K562 (cell line): ENCODE measurements around the gene TRERF1. TPM values are rescaled to one million over a fixed set of nuclear protein-coding genes. Genes with fewer than 3 reads are reported as not detected.

ENCODE experiments used
- ATAC-seq: fragments of 200-7000 bp; cut with Tn5 transposase; 3 replicates; pipeline ENCODE4 v1.9.1; 2020; ENCODE audit warnings: moderate library complexity
- BruUV-seq: library from RNA; stranded (reverse); fragments of 400-500 nt; replicated peaks from 2 replicates; lab custom pipeline; 2021; lab: Mats Ljungman, UMichigan
- CTCF ChIA-PET: fragments of 300-600 bp; formaldehyde crosslinking; extraction: SDS; loops from one replicate; lab custom pipeline; 2021; ENCODE audit warnings: low intra/inter-chr PET ratio; lab: Yijun Ruan, JAX
- POLR2A ChIA-PET: fragments of 300-600, 350-650 bp; sonication (Branson Sonifier 250); formaldehyde crosslinking; extraction: SDS; loops from one replicate; lab custom pipeline; 2021; ENCODE audit warnings: antibody characterized with exemption, inconsistent platforms; lab: Yijun Ruan, JAX
- DNase-seq, 4 experiments: peaks; one replicate each; pipeline versions ENCODE4 v3.0.0 to v3.0.0-alpha.2; 2011 to 2018; ENCODE audit warnings: low spot score in 3 of 4, mixed read lengths in 3 of 4; ENCODE audit errors: extremely low read depth in 1 of 4
- FAIRE-seq: peaks from 2 replicates; lab custom pipeline; 2011; peaks lifted over from hg19 to GRCh38; lab: Jason Lieb, UNC
- H2AFZ ChIP-seq: 2 replicates; pipeline ENCODE4 v1.6.0; 2011; ENCODE audit warnings: low read depth, low read length, control low read depth, inconsistent platforms
- H3K27ac ChIP-seq: fragments of 200-600 bp; 3 replicates; pipeline ENCODE4 v1.8.0; 2011; ENCODE audit warnings: low read depth, mild to moderate bottlenecking, control low read depth, inconsistent platforms, low read length, moderate library complexity, mixed read lengths; ENCODE audit errors: extremely low read depth
- H3K27me3 ChIP-seq, 2 experiments: fragments of 300-600 bp in 1 of 2; 2 replicates in 1 of 2; 3 replicates in 1 of 2; pipeline versions ENCODE4 v1.6.0 to v1.8.0; 2011; ENCODE audit warnings: inconsistent platforms in 2 of 2, low read length in 2 of 2, mild to moderate bottlenecking in 1 of 2, mixed read lengths in 1 of 2, moderate library complexity in 1 of 2; ENCODE audit not compliant: control insufficient read depth in 2 of 2, insufficient read depth in 2 of 2
- H3K36me3 ChIP-seq: fragments of 300-600 bp; 3 replicates; pipeline ENCODE4 v1.8.0; 2011; ENCODE audit warnings: mild to moderate bottlenecking, low read length, inconsistent platforms; ENCODE audit not compliant: control insufficient read depth, insufficient read depth
- H3K4me1 ChIP-seq, 2 experiments: fragments of 200-600 bp in 1 of 2; replicated peaks in 1 of 2; 2 replicates in 1 of 2; 3 replicates in 1 of 2; pipeline versions ENCODE4 v1.5.1 to v1.8.0; 2011; ENCODE audit warnings: inconsistent platforms in 2 of 2, low read length in 2 of 2, mild to moderate bottlenecking in 1 of 2, mixed read lengths in 1 of 2, moderate library complexity in 1 of 2; ENCODE audit not compliant: control insufficient read depth in 2 of 2, insufficient read depth in 2 of 2
- H3K4me2 ChIP-seq: 2 replicates; pipeline ENCODE4 v1.6.1; 2011; ENCODE audit warnings: low read length, control low read depth, inconsistent platforms, mixed read lengths; ENCODE audit not compliant: insufficient read depth
- H3K4me3 ChIP-seq: fragments of 200-600 bp; sonication (generic), shearing (Covaris generic); 2 replicates; pipeline ENCODE4 v1.5.1; 2016; ENCODE audit warnings: control low read depth, inconsistent platforms
- H3K79me2 ChIP-seq: fragments of 200-600 bp; 3 replicates; pipeline ENCODE4 v1.8.0; 2011; ENCODE audit warnings: low read length, inconsistent platforms; ENCODE audit not compliant: control insufficient read depth, insufficient read depth
- H3K9ac ChIP-seq, 2 experiments: 2 replicates each; pipeline versions ENCODE4 v1.6.0 to v1.6.1; 2011; ENCODE audit warnings: low read depth in 2 of 2, low read length in 2 of 2, control low read depth in 1 of 2, inconsistent platforms in 1 of 2, mild to moderate bottlenecking in 1 of 2, mixed read lengths in 1 of 2; ENCODE audit not compliant: insufficient read depth in 1 of 2
- H3K9me1 ChIP-seq: one replicate; pipeline ENCODE4 v1.6.0; 2011; ENCODE audit warnings: inconsistent platforms, mild to moderate bottlenecking, low read length, moderate library complexity; ENCODE audit not compliant: control insufficient read depth, insufficient read depth
- H3K9me3 ChIP-seq: replicated peaks from 2 replicates; pipeline ENCODE4 v1.5.1; 2011; ENCODE audit warnings: low read depth, low read length, inconsistent platforms; ENCODE audit not compliant: control insufficient read depth, insufficient read depth
- H4K20me1 ChIP-seq: replicated peaks from 2 replicates; pipeline ENCODE4 v1.6.1; 2011; ENCODE audit warnings: low read length, inconsistent platforms, mixed read lengths; ENCODE audit not compliant: control insufficient read depth, insufficient read depth
- BRCA1 ChIP-seq, 2 experiments: fragments of 450-650 bp in 1 of 2; sonication (generic) in 1 of 2; formaldehyde crosslinking in 1 of 2; IDR thresholded peaks; 2 replicates each; pipeline versions ENCODE4 v1.5.0 to v1.6.1; 2017 to 2020; ENCODE audit warnings: mild to moderate bottlenecking in 1 of 2, missing genetic modification reagents in 1 of 2
- DDX20 ChIP-seq: fragments of 450-650 bp; IDR thresholded peaks from 2 replicates; pipeline ENCODE4 v1.6.1; 2016; ENCODE audit warnings: missing genetic modification characterization, low read depth, mild to moderate bottlenecking, missing compliant biosample characterization, moderate library complexity
- L3MBTL2 ChIP-seq: fragments of 450-650 bp; IDR thresholded peaks from 2 replicates; pipeline ENCODE4 v1.6.1; 2016; ENCODE audit warnings: mild to moderate bottlenecking, moderate library complexity
- MECOM ChIP-seq: fragments of 250-450 bp; sonication (Bioruptor Pico); IDR thresholded peaks from 2 replicates; pipeline ENCODE4 v1.8.0; 2022; ENCODE audit warnings: inconsistent platforms
- NFIX ChIP-seq: fragments of 250-450 bp; sonication (Bioruptor Pico); IDR thresholded peaks from 2 replicates; pipeline ENCODE4 v1.4.0; 2020; ENCODE audit warnings: low read depth, mild to moderate bottlenecking, moderate library complexity
- PHF8 ChIP-seq: fragments of 200-600 bp; sonication (generic); IDR thresholded peaks from 2 replicates; pipeline ENCODE4 v1.6.1; 2012; ENCODE audit warnings: mixed run types, mild to moderate bottlenecking, inconsistent platforms, low read length, moderate library complexity, borderline replicate concordance
- PURB ChIP-seq: sonication (generic); formaldehyde crosslinking; IDR thresholded peaks from 2 replicates; pipeline ENCODE4 v1.9.0; 2021; ENCODE audit warnings: low read depth, mild to moderate bottlenecking, missing genetic modification reagents
- RBFOX2 ChIP-seq: fragments of 200-400 bp; formaldehyde crosslinking; IDR thresholded peaks from 2 replicates; pipeline ENCODE4 v1.6.1; 2017; ENCODE audit warnings: low read depth, mild to moderate bottlenecking, low read length, moderate library complexity
- TEAD1 ChIP-seq, 2 experiments: fragments of 450-650 bp in 1 of 2; sonication (generic) in 1 of 2; formaldehyde crosslinking; IDR thresholded peaks; 2 replicates each; pipeline versions ENCODE4 v1.4.0 to v1.8.0; 2020 to 2022; ENCODE audit warnings: mild to moderate bottlenecking in 2 of 2, missing genetic modification reagents in 1 of 2
- YY1 ChIP-seq, 3 experiments: IDR thresholded peaks; 2 replicates each; pipeline ENCODE4 v1.6.1; 2011; ENCODE audit warnings: low read length in 2 of 3, mild to moderate bottlenecking in 2 of 3, moderate library complexity in 2 of 3, borderline replicate concordance in 1 of 3, control low read depth in 1 of 3, low read depth in 1 of 3; ENCODE audit not compliant: insufficient read depth in 3 of 3, insufficient replicate concordance in 2 of 3, control insufficient read depth in 1 of 3, insufficient read length in 1 of 3; ENCODE audit errors: extremely low read depth in 1 of 3
- ZBTB12 ChIP-seq: fragments of 250-450 bp; sonication (Bioruptor Pico); IDR thresholded peaks from 2 replicates; pipeline ENCODE4 v1.4.0; 2020
- ZBTB43 ChIP-seq: sonication (generic); formaldehyde crosslinking; IDR thresholded peaks from 2 replicates; pipeline ENCODE4 v1.8.0; 2023; ENCODE audit warnings: mild to moderate bottlenecking, missing genetic modification reagents
- ZNF280A ChIP-seq: fragments of 450-650 bp; IDR thresholded peaks from 2 replicates; pipeline ENCODE4 v1.6.1; 2018; ENCODE audit warnings: mild to moderate bottlenecking, low read depth; ENCODE audit not compliant: partially characterized antibody
- ZNF282 ChIP-seq: sonication (generic); formaldehyde crosslinking; IDR thresholded peaks from 2 replicates; pipeline ENCODE4 v1.8.1; 2023; ENCODE audit warnings: missing genetic modification reagents
- WGBS: fragments of 100-300 bp; shearing (Covaris generic); methylation state at CpG from one replicate; pipeline ENCODE4 v1.1.6; 2016; ENCODE audit warnings: low coverage, mixed read lengths; ENCODE audit not compliant: insufficient coverage; ENCODE audit errors: missing lambda C conversion rate; 5-methylcytosine and 5-hydroxymethylcytosine counted together
- in situ Hi-C: fragments of 300-500 bp; cut with MboI; formaldehyde crosslinking; loops from 4 replicates; pipeline ENCODE4 v1.15.0; 2018; ENCODE audit warnings: inconsistent platforms, mixed read lengths
- intact Hi-C: fragments of 100-400 bp; cut with micrococcal nuclease; formaldehyde crosslinking; loops from 2 replicates; pipeline ENCODE4 v1.14.2; 2022
- polyA plus RNA-seq, 8 experiments: library from polyadenylated mRNA; depleted of rRNA in 4 of 8; stranded (reverse) in 5 of 8; unstranded in 3 of 8; fragments of >200 nt; fragmentation: Nextera tagmentation in 2 of 8; fragmentation: Illumina TruSeq in 1 of 8; extraction: Ambion mirVana in 2 of 8; extraction: Trizol in 1 of 8; gene quantifications; 2 replicates each; pipeline versions ENCODE4 v1.2.1 to v1.2.3, GENCODE V29; 2011 to 2014; ENCODE audit warnings: inconsistent platforms in 1 of 8, missing spikeins in 1 of 8
- total RNA-seq, 7 experiments: library from RNA; depleted of rRNA in 6 of 7; stranded (reverse); fragments of >200 nt in 6 of 7; fragmentation: Illumina TruSeq in 2 of 7; extraction: Trizol in 2 of 7; gene quantifications; 2 replicates each; pipeline versions ENCODE4 v1.2.1 to v1.2.3, GENCODE V29; 2011 to 2021; ENCODE audit warnings: low replicate concordance in 1 of 7

Gene TRERF1
- total and polyA plus RNA-seq, 9 of the 15 experiments (the other 6 are each of a cell fraction or from before 2014, with no cell fraction given): 0.04 to 0.20 (median 0.07) TPM; not detected in 3

- intact Hi-C loops (no loop called here), in situ Hi-C loops (no loop called here)
- POLR2A ChIA-PET: interaction anchor here (2.1 kb wide), 1 partner anchor 10 kb away, joined by 5 read pairs; no protein-coding TSS in a partner anchor
- ATAC-seq: no peak
- H3K4me2 ChIP-seq: no peak overlapping the region
- no peaks in the 10 kb centered on the region for H3K36me3 ChIP-seq
- no peaks in the 10 kb centered on the region for H3K9me3 ChIP-seq
- no peaks in the 10 kb centered on the region for H4K20me1 ChIP-seq
- H3K79me2 ChIP-seq: no peaks in the 10 kb centered on the region
- H3K27ac ChIP-seq: no peak overlapping the region
- no peaks in the 10 kb centered on the region for H3K9me1 ChIP-seq
- WGBS: 0% methylated on average over 3 of the region's 3 CpGs
- H3K27me3 ChIP-seq: peaks cover 35 to 44% of the 10 kb centered on the region in 2 experiments
- CTCF ChIA-PET: no interaction called here
- no peak for FAIRE-seq
- H3K4me1 ChIP-seq: no peaks in the 10 kb centered on the region
- H3K4me3 ChIP-seq: no peak overlapping the region
- H2AFZ ChIP-seq: no peak overlapping the region
- H3K9ac ChIP-seq: no peak overlapping the region
- no peak for TF ChIP-seq RBFOX2
- TF ChIP-seq ZBTB43: no peak
- TF ChIP-seq YY1 (IDR thresholded peaks at IDR 0.05; ENCODE audit: borderline replicate concordance in 1 of 3, control insufficient read depth in 1 of 3, extremely low read depth in 1 of 3, insufficient read depth in 3 of 3, insufficient read length in 1 of 3, insufficient replicate concordance in 2 of 3, low read depth in 1 of 3, low read length in 2 of 3): no peak
- TF ChIP-seq BRCA1 (IDR thresholded peaks at IDR 0.05): no peak
- TF ChIP-seq BRCA1 (CRISPR knock-in tag; IDR thresholded peaks at IDR 0.05): no peak
- TF ChIP-seq NFIX (CRISPR knock-in tag): no peak
- no peak for TF ChIP-seq ZNF282 (CRISPR knock-in tag)
- no peak for TF ChIP-seq ZBTB12 (CRISPR knock-in tag)
- no peak for TF ChIP-seq L3MBTL2
- TF ChIP-seq TEAD1 (CRISPR knock-in tag; IDR thresholded peaks at IDR 0.05): no peak
- no peak for TF ChIP-seq DDX20
- TF ChIP-seq PHF8: no peak
- no peak for TF ChIP-seq PURB (CRISPR knock-in tag)
- TF ChIP-seq MECOM (CRISPR knock-in tag): no peak
- no peak for TF ChIP-seq ZNF280A
- DNase-seq: no peak
- BruUV-seq: no TSS peak
Observed at GRCh38 chr6:42294759-42295158, 157.0 kb downstream of the TRERF1 start.
